H1 (cell line): ENCODE data around the gene SOHLH1. TPM values are rescaled to one million over a fixed set of nuclear protein-coding genes. Genes with fewer than 3 reads are reported as not detected.

Experiments used
- GTF2F1 ChIP-seq: IDR thresholded peaks from 2 replicates; pipeline ENCODE4 v1.6.1; 2012; ENCODE audit warnings: low read depth, low read length, improper control_type of control experiment, borderline replicate concordance
- HDAC6 ChIP-seq: IDR thresholded peaks from one replicate; pipeline ENCODE4 v1.7.1; 2012; ENCODE audit warnings: low read depth, mild to moderate bottlenecking, inconsistent platforms, low read length, moderate library complexity
- JUND ChIP-seq: IDR thresholded peaks from 2 replicates; pipeline ENCODE4 v1.6.1; 2011; ENCODE audit warnings: mild to moderate bottlenecking, improper control_type of control experiment, low read length
- KDM4A ChIP-seq: IDR thresholded peaks from one replicate; pipeline ENCODE4 v1.7.1; 2012; ENCODE audit warnings: low read depth, mild to moderate bottlenecking, moderate library complexity, low read length, inconsistent platforms; ENCODE audit not compliant: severe bottlenecking
- RBBP5 ChIP-seq: IDR thresholded peaks from 2 replicates; pipeline ENCODE4 v1.7.1; 2012; ENCODE audit warnings: low read depth, mild to moderate bottlenecking, inconsistent platforms, low read length, moderate library complexity, borderline replicate concordance
- TAF7 ChIP-seq: optimal IDR thresholded peaks from 2 replicates; pipeline ENCODE3; 2011; ENCODE audit warnings: low read depth, mild to moderate bottlenecking, inconsistent platforms, low read length, moderate library complexity, borderline replicate concordance
- YY1 ChIP-seq: IDR thresholded peaks from 2 replicates; pipeline ENCODE4 v1.6.1; 2011; ENCODE audit warnings: low read depth, mild to moderate bottlenecking, low read length
- polyA plus RNA-seq, 7 experiments: library from polyadenylated mRNA; depleted of rRNA in 3 of 7; stranded (reverse) in 5 of 7; unstranded in 2 of 7; fragments of >200 nt in 5 of 7; fragments of 200-250 nt in 2 of 7; gene quantifications; 1 replicate in 5 of 7; 2 replicates in 1 of 7; 4 replicates in 1 of 7; pipeline versions ENCODE4 v1.2.1 to v1.2.3, GENCODE V29; 2011 to 2013; ENCODE audit warnings: missing spikeins in 2 of 7, mixed read lengths in 2 of 7
- total RNA-seq: library from RNA; stranded (reverse); fragmentation: NEBNext Ultra II Directional; extraction: Animal tissue kit (Norgen Biotek cat#: 25700); gene quantifications from 2 replicates; pipeline ENCODE4 v1.2.1, GENCODE V29; 2021
- TF ChIP-seq, protein P1 (sequence below), 3 experiments: IDR thresholded peaks; 1 replicate in 2 of 3; 2 replicates in 1 of 3; pipeline versions ENCODE4 v1.5.1 to v1.6.1; 2011; ENCODE audit warnings: low read length in 3 of 3, mild to moderate bottlenecking in 3 of 3, inconsistent platforms in 2 of 3, low read depth in 1 of 3, moderate library complexity in 1 of 3; ENCODE audit not compliant: insufficient read depth in 1 of 3; ENCODE audit errors: control extremely low read depth in 1 of 3

The SOHLH1 gene
- total and polyA plus RNA-seq, 2 of the 8 experiments (the other 6 are each of a cell fraction or from before 2014, with no cell fraction given): 0.11 TPM; not detected in 1

DNA sequence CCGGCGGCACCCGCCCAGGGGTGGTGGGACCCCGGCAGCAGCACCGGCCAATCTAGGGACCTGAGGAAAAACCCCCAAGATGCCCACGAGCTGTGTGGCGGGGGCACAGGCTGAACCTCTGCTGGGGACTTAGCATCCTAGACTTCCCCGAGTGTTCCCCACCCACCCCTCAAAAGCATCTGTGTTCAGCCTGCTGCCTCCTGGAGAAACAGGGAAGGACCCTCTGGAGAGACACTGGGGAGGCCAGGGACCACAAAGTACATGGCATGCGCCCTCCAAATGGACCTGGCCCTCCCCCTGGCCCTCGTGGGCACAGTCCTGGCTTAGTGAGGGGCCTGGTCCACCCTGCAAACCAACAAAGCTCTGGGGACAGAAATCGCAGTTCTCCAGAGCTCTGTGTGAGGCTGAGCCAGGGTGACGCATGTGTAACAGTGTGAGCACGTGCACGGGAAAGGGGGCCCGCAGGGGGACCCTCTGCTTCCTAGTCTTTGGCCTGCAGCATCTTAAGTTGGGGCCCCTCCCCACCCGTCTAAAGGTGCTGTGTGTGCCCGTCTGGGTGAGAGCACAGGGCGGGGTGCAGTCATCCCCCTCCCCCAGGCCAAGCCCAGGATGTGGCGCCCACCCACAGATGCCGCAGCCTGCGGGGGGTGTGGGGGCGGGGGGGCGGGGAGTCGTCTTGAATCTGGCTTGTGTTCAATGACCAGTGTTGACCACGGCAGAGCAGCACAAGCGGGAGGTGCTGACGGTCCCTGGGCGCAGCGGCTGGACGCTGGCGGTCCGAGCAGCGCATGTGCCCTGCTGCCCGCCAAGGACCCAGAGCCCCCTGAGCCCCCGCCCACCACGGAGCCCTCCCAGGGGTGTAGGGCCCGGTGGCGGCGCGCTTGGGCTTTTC, 2.0 kb upstream of the SOHLH1 start (continued):
- TF ChIP-seq TAF7: no peak
- TF ChIP-seq, protein P1, sequence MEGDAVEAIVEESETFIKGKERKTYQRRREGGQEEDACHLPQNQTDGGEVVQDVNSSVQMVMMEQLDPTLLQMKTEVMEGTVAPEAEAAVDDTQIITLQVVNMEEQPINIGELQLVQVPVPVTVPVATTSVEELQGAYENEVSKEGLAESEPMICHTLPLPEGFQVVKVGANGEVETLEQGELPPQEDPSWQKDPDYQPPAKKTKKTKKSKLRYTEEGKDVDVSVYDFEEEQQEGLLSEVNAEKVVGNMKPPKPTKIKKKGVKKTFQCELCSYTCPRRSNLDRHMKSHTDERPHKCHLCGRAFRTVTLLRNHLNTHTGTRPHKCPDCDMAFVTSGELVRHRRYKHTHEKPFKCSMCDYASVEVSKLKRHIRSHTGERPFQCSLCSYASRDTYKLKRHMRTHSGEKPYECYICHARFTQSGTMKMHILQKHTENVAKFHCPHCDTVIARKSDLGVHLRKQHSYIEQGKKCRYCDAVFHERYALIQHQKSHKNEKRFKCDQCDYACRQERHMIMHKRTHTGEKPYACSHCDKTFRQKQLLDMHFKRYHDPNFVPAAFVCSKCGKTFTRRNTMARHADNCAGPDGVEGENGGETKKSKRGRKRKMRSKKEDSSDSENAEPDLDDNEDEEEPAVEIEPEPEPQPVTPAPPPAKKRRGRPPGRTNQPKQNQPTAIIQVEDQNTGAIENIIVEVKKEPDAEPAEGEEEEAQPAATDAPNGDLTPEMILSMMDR (IDR thresholded peaks at IDR 0.05; ENCODE audit: control extremely low read depth in 1 of 3, insufficient read depth in 1 of 3, low read depth in 1 of 3, low read length in 3 of 3): no peak
- peak; percentile 22 for TF ChIP-seq KDM4A
- no peak for TF ChIP-seq GTF2F1
- TF ChIP-seq JUND: no peak
- TF ChIP-seq RBBP5: no peak
- TF ChIP-seq YY1: no peak
- TF ChIP-seq HDAC6: no peak
- TF ChIP-seq, all 59 proteins: peak for 2
